22Rv1 (cell line): ENCODE results near the gene RIBC2.

Experiments used
- H3K27ac ChIP-seq: fragments of 450-650 bp; 2 replicates; pipeline ENCODE4 v1.5.1; 2017
- ZFX ChIP-seq: fragments of 450-650 bp; IDR thresholded peaks from 2 replicates; pipeline ENCODE4 v1.6.1; 2017; ENCODE audit warnings: antibody characterized with exemption, borderline replicate concordance
- TF ChIP-seq, protein P1 (sequence below): fragments of 450-650 bp; IDR thresholded peaks from 2 replicates; pipeline ENCODE4 v1.5.1; 2017; ENCODE audit warnings: mild to moderate bottlenecking

Gene RIBC2

DNA sequence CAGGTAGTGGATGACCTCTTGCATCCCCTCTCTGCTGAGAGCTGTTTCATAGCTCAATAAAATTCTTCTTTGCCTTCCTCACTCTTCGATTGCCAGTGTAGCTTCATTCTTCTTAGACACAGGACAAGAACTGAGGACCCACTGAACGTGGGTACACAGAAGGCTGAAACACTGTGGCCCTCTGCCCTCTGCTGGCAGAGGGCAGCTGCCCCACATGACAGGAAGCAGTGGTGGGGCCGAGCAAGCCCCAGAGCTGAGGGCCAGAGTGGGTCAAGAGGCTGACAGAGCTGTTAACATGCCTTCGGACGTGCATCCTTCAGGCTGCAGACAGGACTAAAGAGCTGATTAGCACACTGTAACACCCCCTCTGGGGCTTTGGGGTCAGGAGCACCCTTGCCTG lies 15.7 kb upstream of the RIBC2 start:
- no peak overlapping the region for H3K27ac ChIP-seq
- TF ChIP-seq, protein P1, sequence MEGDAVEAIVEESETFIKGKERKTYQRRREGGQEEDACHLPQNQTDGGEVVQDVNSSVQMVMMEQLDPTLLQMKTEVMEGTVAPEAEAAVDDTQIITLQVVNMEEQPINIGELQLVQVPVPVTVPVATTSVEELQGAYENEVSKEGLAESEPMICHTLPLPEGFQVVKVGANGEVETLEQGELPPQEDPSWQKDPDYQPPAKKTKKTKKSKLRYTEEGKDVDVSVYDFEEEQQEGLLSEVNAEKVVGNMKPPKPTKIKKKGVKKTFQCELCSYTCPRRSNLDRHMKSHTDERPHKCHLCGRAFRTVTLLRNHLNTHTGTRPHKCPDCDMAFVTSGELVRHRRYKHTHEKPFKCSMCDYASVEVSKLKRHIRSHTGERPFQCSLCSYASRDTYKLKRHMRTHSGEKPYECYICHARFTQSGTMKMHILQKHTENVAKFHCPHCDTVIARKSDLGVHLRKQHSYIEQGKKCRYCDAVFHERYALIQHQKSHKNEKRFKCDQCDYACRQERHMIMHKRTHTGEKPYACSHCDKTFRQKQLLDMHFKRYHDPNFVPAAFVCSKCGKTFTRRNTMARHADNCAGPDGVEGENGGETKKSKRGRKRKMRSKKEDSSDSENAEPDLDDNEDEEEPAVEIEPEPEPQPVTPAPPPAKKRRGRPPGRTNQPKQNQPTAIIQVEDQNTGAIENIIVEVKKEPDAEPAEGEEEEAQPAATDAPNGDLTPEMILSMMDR: no peak
- no peak for TF ChIP-seq ZFX

DNA sequence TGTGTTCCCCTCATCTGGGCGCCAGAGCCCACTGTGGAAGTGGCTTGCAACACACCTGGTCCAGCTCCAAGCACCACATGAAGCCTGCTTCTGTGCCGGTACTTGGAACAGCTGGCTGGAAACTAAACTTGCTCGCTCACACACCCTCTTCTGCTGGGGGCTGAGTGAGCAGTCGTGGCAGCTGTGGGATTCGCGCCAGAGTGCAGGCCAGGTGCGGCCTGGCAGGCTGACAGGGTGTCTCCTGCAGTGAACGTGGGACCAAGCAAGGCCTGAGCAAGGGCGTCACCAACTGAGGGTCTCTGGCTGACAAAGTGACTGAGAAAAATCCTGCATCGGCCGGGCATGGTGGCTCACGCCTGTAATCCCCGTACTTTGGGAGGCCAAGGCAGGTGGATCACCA lies 15.3 kb upstream of the RIBC2 start:
- H3K27ac ChIP-seq: no peak overlapping the region
- TF ChIP-seq, protein P1: no peak
- no peak for TF ChIP-seq ZFX

DNA sequence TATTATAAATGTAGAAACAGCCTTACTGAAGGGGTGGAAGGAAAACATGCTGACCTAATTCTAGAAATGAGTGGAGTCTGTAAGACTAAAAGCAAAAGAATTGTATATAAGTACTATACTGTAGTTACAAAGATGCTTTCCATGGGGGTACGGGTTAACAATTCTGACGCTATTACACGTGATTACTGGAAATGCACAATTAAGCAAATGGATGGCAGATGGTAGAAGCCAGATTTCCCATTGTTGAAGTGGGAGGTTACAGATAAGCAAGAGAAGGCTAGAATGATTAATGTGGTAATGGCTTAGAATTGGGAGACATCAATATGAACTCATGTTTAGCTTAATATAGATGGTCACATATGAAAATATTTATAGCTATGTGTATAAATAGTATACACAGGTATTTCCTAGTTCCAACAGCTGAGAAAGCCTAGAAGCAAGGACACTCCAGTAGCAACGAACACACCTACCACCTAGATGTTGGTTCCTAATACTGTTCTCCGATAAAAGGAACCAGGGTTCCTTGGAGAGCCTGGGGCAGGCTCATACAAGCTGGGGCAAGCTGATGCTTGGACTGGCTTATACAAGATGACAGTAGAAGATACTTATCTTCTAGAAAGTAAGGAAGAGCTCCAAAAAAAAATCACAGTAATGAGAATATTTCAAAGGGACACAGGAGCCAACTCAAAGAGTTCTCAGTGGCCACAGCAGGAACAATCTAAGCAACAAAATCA lies 13.6 kb upstream of the RIBC2 start:
- no peak for TF ChIP-seq ZFX
- TF ChIP-seq, protein P1: no peak
- H3K27ac ChIP-seq: no peak overlapping the region

DNA sequence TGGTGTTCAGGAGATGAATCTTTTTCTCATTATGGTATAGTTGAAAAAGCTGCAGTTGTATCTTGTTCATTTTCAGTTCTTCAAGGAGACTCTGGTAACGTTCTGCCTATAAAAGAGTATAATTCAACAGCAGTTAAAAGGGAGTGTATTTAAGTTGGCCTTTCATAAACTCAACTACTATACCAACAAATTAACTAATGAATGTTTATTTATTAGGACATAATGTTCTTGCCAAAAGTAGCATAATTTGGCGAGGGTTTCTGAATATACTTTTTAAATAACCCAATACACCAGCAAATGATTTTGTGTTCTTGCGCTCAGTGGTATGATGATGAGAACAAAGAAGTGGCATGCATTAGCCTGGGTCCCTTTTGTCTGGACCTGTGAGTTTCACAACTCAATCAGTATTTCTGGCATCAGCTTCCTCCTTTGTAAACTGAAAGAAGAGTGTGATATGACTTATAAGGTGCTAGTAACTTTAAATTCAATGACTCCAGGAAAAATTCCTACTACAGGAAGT lies 11.0 kb upstream of the RIBC2 start:
- H3K27ac ChIP-seq: peak overlapping the region; percentile 86
- TF ChIP-seq, protein P1: no peak
- no peak for TF ChIP-seq ZFX

DNA sequence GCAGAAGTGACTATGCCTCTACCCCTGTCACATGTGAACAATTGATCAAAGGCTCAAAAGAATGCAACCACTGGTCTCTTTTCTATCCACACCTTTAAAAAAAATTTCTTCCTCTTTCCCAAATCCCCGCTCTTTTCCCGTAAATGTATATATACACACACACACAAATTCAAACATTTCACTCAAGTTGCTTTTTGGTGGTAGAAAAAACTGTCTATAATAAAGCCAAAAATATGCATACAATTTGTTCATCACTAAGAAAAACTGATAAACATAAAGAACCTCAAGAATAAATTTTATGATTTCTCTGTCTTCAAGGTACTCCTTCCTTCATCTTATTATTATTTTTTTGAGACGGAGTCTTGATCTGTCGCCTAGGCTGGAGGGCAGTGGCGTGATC lies 5.7 kb upstream of the RIBC2 start:
- no peak for TF ChIP-seq ZFX
- TF ChIP-seq, protein P1: no peak
- H3K27ac ChIP-seq: no peak overlapping the region

DNA sequence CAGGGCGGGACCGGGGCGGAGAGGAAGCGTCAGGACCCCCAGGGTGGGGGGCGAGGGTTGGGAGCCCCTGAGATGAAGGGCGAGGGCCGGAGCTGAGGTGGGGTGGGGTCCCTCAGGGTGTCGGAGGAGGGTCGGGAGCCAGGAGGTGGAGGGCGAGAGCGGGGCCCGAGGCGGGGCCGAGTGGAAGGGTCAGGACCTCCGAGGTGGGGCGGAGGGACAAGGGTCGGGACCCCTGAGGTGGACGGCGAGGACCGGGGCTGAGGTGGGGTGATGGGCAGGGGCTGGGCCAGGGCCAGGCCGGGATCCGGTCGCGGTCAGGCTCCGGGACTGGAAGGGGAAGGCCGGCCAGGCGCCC lies 503 bp upstream of the RIBC2 start:
- no peak for TF ChIP-seq ZFX
- TF ChIP-seq, protein P1: no peak
- H3K27ac ChIP-seq: peak overlapping the region; percentile 80

DNA sequence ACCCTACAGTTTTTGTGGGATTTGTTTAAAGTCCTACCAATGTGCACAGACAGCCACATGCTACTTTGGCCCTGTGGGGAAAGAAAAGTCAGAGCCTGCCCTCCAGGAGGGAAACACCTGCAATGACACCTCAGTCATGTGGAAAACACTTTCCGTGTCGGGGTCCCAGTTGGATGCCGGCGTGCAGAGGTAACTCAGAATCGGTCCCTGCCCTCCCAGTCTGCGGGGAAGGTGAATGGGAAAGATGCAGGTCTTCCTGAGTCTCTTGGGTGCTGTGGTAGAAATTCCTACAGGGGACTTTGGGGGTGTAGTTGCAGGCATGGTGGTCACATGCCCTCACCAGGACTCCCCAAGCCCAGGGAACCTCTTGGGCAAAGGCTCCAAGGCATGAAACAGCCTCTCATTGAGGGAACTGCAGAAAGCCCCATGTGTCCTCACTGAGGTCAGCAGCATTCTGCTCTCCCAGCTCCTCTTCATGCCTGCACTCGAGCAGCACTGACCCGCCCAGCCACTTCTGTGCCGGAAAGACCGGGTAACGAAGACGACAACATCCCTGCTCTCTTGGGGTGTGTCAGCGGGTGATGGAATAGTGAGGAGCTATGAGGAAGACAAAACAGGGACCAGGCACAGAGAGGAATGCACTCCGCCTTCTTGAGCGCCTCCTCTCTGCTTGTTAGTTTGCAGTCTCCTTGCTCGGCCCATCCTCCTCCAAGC lies 4.7 kb downstream of the RIBC2 start:
- H3K27ac ChIP-seq: no peak overlapping the region
- no peak for TF ChIP-seq ZFX
- TF ChIP-seq, protein P1: no peak
